GM18498 (cell line): ENCODE measurements around the gene RUNX2.

ENCODE experiments used
- ATAC-seq: cut with Tn5 transposase; IDR thresholded peaks from one replicate; pipeline ENCODE4 v1.9.1; 2021; ENCODE audit warnings: mild to moderate bottlenecking, moderate library complexity; ENCODE audit not compliant: unreplicated experiment

Gene RUNX2

GRCh38 chr6:45576648-45577624 is 248.8 kb downstream of the RUNX2 start:
- ATAC-seq: no peak

DNA sequence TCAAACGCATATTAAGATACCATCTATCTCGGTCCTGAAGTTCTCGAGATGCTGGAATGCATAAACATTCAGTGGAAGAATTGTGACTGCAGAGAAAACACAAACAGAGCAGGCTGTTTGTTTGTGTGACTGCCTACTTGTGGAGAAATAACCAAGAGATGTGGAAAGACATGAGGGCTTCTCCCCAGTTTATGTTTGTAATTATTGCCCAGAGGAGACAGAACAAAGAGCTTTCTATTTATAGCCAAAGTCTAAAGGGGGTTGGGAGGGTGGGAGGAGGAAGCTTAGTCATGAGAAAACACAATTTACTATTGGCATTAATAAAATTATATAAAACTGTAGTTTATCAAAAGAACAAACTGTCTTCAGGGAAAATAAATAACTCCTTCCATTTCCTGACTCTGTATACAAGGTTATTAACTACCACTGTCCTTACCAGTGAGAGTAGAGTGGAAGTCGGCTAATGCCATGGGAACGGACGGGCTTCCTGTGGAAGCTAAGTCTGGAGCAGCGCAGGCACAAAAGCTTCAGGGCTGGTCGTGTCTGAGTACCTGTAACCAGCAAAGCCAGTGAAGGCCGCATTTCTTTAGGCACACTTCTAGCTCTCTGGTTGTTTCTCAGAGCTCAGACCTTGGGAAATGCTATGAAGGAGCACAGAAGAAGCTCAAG is 249.8 kb downstream of the RUNX2 start:
- ATAC-seq: no peak

DNA sequence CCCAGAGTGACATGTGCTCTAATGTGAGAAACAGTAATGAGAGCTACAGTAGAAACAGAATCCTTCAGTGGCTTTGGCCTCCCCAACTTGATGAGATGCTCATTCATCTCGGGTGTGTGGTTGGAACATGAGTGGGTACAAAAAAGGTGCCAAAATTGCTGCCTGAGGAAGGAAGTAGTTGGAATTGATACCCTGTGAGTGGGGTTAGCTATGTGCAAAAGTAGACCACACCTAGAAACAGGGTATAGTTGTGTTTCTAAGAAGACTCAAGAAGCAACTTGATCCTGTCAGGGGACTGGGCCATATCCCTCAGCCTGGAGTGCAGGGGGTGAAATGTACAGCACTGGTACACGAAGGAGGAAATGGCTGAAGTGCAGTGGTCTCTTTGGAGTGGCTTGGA is 256.0 kb downstream of the RUNX2 start:
- ATAC-seq: no peak

- no peak for ATAC-seq
These were observed 258.4 kb downstream of the RUNX2 start for GRCh38 chr6:45586216-45587171.

GRCh38 chr6:45587229-45588060 is 259.3 kb downstream of the RUNX2 start:
- ATAC-seq: no peak

DNA sequence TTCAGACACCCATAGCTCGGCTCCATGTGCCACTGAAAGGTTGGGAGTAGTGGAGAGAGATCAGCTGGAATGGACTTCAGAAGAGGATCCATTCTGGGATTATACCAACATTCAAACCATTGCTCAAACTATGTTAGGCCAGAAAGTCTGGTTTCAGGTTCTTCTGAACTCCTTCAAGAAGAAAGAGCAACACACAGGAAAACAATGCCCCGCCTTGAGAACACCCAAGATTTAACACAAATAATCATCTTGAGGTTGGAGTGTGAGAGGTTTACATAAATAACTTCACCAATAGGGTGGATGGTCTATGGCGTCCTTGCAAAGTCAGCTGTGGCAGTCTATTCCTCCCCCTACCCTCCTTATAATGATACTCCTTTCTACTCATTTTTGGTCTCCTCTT is 261.2 kb downstream of the RUNX2 start:
- no peak for ATAC-seq

DNA sequence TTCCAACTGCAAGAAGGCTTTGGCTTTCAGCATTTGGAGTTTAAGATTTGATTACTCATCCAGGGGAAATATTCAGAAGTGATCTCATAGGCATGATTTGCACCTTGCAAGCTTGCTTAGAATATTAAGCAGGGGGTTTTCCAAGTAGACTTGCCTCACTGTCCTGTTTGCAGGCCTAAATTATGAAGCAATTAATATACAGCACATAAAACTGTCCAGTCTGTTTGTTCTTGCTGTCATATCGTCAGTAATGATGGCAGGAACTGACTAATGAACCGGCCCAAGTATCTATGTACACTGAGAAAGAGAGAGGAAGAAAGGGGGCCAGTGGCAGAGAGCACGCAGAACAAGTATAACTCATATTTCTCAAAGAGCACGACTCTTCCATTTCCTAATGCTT is 262.1 kb downstream of the RUNX2 start:
- ATAC-seq: no peak

GRCh38 chr6:45590696-45591184 is 262.6 kb downstream of the RUNX2 start:
- ATAC-seq: no peak

GRCh38 chr6:45591306-45591705 is 263.2 kb downstream of the RUNX2 start:
- ATAC-seq: no peak

DNA sequence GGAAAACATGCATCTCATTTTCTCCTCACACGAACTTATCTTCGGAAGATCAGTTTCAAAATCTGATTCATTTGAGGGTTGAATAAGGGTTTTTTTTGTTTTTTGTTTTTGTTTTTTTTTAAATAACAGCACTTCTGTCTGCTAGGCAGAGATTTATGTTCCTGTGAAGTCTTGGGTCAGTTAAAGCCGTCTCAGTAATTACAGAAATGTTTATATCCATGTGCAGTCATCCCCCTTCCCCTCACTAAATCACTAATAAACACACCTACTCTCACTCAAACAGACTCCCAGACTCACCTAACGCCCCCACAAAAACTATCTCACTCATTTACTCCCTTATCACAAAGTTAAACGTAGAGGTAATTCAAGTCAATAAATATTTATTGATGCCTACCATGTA is 263.8 kb downstream of the RUNX2 start:
- no peak for ATAC-seq

DNA sequence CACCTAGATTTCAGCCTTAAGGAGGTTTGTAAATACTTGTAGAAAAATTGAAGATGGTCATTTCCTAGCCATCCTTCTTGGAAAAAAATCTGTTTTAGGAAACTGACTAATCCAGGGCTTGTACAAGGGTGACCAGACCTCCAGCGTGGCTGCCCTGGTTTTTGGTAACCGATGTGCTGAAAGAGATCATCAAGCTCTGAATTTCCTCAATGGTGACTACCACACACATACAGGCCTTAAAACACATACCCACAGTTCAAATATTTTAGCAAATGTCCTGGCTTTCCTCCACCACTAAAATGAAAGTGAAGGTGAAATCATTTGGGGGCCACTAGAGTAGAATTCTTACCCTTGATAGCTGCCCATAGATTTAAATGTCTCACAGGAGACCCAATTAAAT is 264.9 kb downstream of the RUNX2 start:
- ATAC-seq: no peak

GRCh38 chr6:45595010-45595851 is 267.1 kb downstream of the RUNX2 start:
- no peak for ATAC-seq

GRCh38 chr6:45597424-45597823 is 269.3 kb downstream of the RUNX2 start:
- ATAC-seq: no peak

DNA sequence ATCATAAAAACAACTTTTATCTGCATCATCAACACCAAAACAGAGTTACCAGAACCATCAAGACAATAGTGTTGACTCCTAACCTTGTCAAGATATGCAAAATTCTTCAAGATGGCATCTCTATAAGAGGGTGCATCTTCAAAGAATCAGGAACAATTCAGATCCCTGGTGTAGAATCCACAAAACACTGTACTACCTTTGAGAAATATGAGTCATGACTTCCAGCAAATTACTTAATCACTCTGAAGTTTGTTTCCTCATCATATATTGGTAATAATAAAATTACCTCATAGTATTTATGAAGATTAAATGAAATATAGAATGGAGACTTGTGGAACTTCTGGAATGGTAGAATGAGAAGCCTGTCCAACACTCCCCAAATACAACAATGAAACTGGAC is 270.9 kb downstream of the RUNX2 start:
- ATAC-seq: no peak

- no peak for ATAC-seq
These were observed 277.8 kb downstream of the RUNX2 start for GRCh38 chr6:45605971-45606370.

GRCh38 chr6:45606831-45607400 is 278.8 kb downstream of the RUNX2 start:
- no peak for ATAC-seq

GRCh38 chr6:45607798-45608197 is 279.7 kb downstream of the RUNX2 start:
- no peak for ATAC-seq

GRCh38 chr6:45608252-45608913 is 280.3 kb downstream of the RUNX2 start:
- no peak for ATAC-seq
